Activated naive CD4-positive, alpha-beta T cell treated with anti-CD3 and anti-CD28 coated beads, Interleukin-2, amount 50 U/mL, for 16 hours (primary cell): ENCODE results near the gene ATP13A2.

Source experiments
- DNase-seq: peaks from one replicate; pipeline ENCODE4 v3.0.0-alpha.2; 2020

Gene ATP13A2

GRCh38 chr1:17011439-17012307 lies at the start of gene ATP13A2:
Gene ATP13A2 (minus strand): TSS chr1:17011928. CDS start chr1:17011738, 190 bp downstream.
- DNase-seq = peak; percentile 89

- DNase-seq = no peak
Measured at GRCh38 chr1:17061486-17061885, 49.8 kb upstream of the ATP13A2 start.

GRCh38 chr1:17060306-17060749 lies 48.6 kb upstream of the ATP13A2 start:
- no peak for DNase-seq

GRCh38 chr1:17059391-17060305 lies 47.9 kb upstream of the ATP13A2 start:
- DNase-seq = no peak

- no peak for DNase-seq
Measured at GRCh38 chr1:17056551-17056950, 44.8 kb upstream of the ATP13A2 start.

- no peak for DNase-seq
Measured at GRCh38 chr1:17055801-17056200, 44.1 kb upstream of the ATP13A2 start.

- DNase-seq = peak; percentile 96
Measured at GRCh38 chr1:17053685-17054410, 42.1 kb upstream of the ATP13A2 start, which contains the start of gene SDHB. Gene SDHB (minus strand): TSS chr1:17054032. CDS start chr1:17054019, 13 bp downstream.

- no peak for DNase-seq
Measured at GRCh38 chr1:17053086-17053684, 41.5 kb upstream of the ATP13A2 start.

GRCh38 chr1:17052641-17053040 lies 40.9 kb upstream of the ATP13A2 start:
- DNase-seq = no peak

- no peak for DNase-seq
Measured at GRCh38 chr1:17052038-17052437, 40.3 kb upstream of the ATP13A2 start.

GRCh38 chr1:17047924-17048323 lies 36.2 kb upstream of the ATP13A2 start:
- DNase-seq = no peak

GRCh38 chr1:17046334-17046657 lies 34.6 kb upstream of the ATP13A2 start:
- no peak for DNase-seq

GRCh38 chr1:17045634-17046333 lies 34.1 kb upstream of the ATP13A2 start:
- DNase-seq = no peak

- no peak for DNase-seq
Measured at GRCh38 chr1:17045150-17045549, 33.4 kb upstream of the ATP13A2 start.

GRCh38 chr1:17043676-17044075 lies 31.9 kb upstream of the ATP13A2 start:
- DNase-seq = no peak

GRCh38 chr1:17040135-17040534 lies 28.4 kb upstream of the ATP13A2 start:
- no peak for DNase-seq

GRCh38 chr1:17039522-17039921 lies 27.8 kb upstream of the ATP13A2 start:
- no peak for DNase-seq

- no peak for DNase-seq
Measured at GRCh38 chr1:17033481-17033880, 21.8 kb upstream of the ATP13A2 start.

- no peak for DNase-seq
Measured at GRCh38 chr1:17032741-17033140, 21.0 kb upstream of the ATP13A2 start.

GRCh38 chr1:17031436-17031835 lies 19.7 kb upstream of the ATP13A2 start:
- DNase-seq = no peak

GRCh38 chr1:17030206-17030605 lies 18.5 kb upstream of the ATP13A2 start:
- DNase-seq = no peak

GRCh38 chr1:17028662-17029188 lies 17.0 kb upstream of the ATP13A2 start:
- DNase-seq = no peak
